Upper lobe of left lung (tissue), 6 donors: ENCODE results near the gene KRT4. TPM values are rescaled to one million over a fixed set of nuclear protein-coding genes. Genes with fewer than 3 reads are reported as not detected.

ENCODE experiments used
- ATAC-seq, 2 donors: fragments of 200-7000 bp; cut with Tn5 transposase; one replicate each; pipeline ENCODE4 v1.9.1; 2022; ENCODE audit warnings: mild to moderate bottlenecking in 2 of 2, moderate library complexity in 2 of 2; ENCODE audit not compliant: low FRiP score in 2 of 2
- DNase-seq, 2 donors: peaks; one replicate each; pipeline ENCODE4 v3.0.0-alpha.2; 2019 to 2020
- H3K27ac ChIP-seq, 4 donors: fragments of 200-600 bp; sonication (generic); one replicate each; pipeline ENCODE4 v1.5.1; 2016 to 2019
- H3K27me3 ChIP-seq, 4 donors: fragments of 200-600 bp; sonication (generic); one replicate each; pipeline ENCODE4 v1.5.1; 2017 to 2019
- H3K36me3 ChIP-seq, 4 donors: fragments of 200-600 bp; sonication (generic); one replicate each; pipeline ENCODE4 v1.5.1; 2016 to 2019
- H3K4me1 ChIP-seq, 4 donors: fragments of 200-600 bp; sonication (generic); one replicate each; pipeline ENCODE4 v1.5.1; 2018 to 2019
- H3K4me3 ChIP-seq, 4 donors: fragments of 200-600 bp; sonication (generic); one replicate each; pipeline ENCODE4 v1.5.1; 2017 to 2019; ENCODE audit warnings: mild to moderate bottlenecking in 2 of 4, moderate library complexity in 1 of 4
- H3K9me3 ChIP-seq, 4 donors: fragments of 200-600 bp; sonication (generic); one replicate each; pipeline ENCODE4 v1.5.1; 2018 to 2019
- EP300 ChIP-seq, 4 donors: sonication (generic); formaldehyde crosslinking; IDR thresholded peaks; one replicate each; pipeline ENCODE4 v1.5.1; 2017; ENCODE audit warnings: antibody characterized with exemption in 4 of 4, control low read depth in 2 of 4
- POLR2A ChIP-seq, 4 donors: fragments of 450-650 bp; IDR thresholded peaks; one replicate each; pipeline ENCODE4 v1.5.1; 2016 to 2017; ENCODE audit warnings: antibody characterized with exemption in 4 of 4, mild to moderate bottlenecking in 2 of 4
- POLR2AphosphoS5 ChIP-seq, 2 donors: sonication (generic); formaldehyde crosslinking; IDR thresholded peaks; one replicate each; pipeline ENCODE4 v1.5.1; 2017; ENCODE audit warnings: antibody characterized with exemption in 2 of 2
- WGBS, 2 donors: methylation state at CpG; one replicate each; pipeline ENCODE4 v1.1.5; 2017 to 2018; 5-methylcytosine and 5-hydroxymethylcytosine counted together
- total RNA-seq, 6 donors: library from RNA; depleted of rRNA in 4 of 6; stranded (reverse); fragments of >200 nt in 4 of 6; gene quantifications; one replicate each; pipeline versions ENCODE4 v1.1.0 to v1.2.1, GENCODE V29; 2016 to 2021
- TF ChIP-seq, protein P1 (sequence below), 6 experiments: fragments of 450-650 bp in 4 of 6; fragments of 200-600 bp in 2 of 6; sonication (generic) in 2 of 6; IDR thresholded peaks; one replicate each; pipeline ENCODE4 v1.5.1; 2016 to 2019; ENCODE audit warnings: antibody characterized with exemption in 6 of 6
- donor health status: DM: no; HTN: no; CAD: no; lungs with moderate emphysema.
- donor health status: DM: no; HTN: yes; CAD: no; lungs with severe emphysema.

KRT4 gene
- total RNA-seq, 6 donors from 2014 or later, result 2.1 to 36.1 (median 15.1) TPM

DNA sequence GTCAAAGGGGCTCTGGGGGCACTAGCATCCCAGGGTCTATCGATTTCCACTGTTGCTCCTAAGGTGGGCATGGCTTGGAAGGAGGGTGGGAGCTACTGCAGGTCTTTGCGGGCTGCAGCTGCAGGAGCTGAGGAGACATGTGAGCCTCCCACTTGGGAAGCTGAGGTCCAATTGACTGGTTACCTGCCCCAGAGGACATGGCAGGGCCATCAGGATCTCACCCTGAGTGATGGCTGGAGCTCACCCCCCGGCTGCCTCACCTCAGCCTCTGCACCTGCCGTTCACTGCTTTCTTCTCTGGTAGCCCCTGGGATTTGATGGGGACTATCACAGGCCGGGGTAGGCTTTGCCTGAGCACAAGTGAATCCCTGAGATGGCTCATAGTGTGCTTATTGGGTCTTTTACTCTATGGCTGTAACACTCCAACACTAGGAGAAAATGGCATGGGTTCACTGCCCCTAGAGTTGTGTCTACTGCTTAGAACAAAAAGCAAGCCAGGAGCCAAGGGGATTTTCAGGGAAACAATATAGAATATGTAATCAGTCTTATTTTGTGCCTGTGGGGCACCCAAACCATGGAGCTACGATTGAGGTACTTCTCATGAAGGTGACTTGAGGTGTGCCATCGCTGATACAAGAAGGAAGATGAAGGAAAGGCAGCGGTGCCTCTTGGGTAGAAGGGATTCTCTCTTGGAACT, 3.2 kb upstream of the KRT4 start:
- DNase-seq, result no peak
- H3K27me3 ChIP-seq, result no peaks in the 10 kb centered on the region

DNA sequence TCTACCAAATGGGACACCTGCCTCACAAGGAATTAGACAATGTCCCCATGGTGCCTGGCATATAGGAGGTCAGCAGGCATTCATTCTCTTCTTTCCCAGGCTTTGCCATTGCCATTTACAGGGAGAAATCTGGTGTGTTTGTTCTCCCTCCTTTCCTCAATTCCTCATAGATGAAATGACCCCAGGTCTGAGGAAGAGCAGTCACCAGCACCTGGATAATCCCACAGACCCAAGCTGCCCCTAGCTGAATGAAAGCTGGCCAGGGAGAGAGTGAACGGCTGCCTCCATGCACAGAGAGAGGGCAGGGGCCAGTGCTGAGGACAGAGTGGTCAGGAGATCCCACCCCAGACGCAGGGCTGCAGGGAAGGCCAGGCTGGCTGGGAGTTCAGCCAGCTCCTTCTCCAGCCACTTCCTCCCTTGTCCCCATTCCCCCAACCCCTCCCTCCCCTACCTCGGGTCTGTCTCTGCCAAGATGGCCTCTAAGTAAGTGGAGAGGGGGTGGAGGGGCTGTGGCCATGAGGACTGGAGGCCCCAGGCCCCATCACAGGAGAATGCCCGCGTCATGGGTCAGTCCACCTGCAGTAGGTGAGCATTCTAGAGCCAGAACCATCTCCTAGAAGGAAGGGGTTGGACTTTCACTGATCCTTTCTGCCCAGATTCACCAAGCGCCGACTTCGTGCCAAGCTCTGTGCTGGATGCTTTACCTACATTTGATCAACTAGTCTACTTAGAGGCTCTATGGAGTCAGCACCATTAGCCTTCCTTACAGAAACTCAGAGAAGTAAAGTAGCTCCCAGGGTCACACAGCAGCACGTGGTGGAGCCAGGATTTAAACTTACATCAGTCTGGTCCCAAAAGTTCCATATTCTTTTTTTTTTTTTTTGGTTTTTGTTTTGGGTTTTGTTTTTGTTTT, 2.0 kb upstream of the KRT4 start:
- WGBS, 2 donors, result 66 to 67% methylated on average over 6 to 9 of the region's 9 CpGs
- no peak overlapping the region for H3K27ac ChIP-seq
- no peak for DNase-seq
- no peaks in the 10 kb centered on the region for H3K36me3 ChIP-seq
- peaks cover 3 to 25% (median 18%) of the 10 kb centered on the region in 4 donors for H3K4me1 ChIP-seq
- ATAC-seq, result no peak
- H3K9me3 ChIP-seq, result no peaks in the 10 kb centered on the region
- H3K4me3 ChIP-seq, result no peak overlapping the region
- H3K27me3 ChIP-seq, result no peaks in the 10 kb centered on the region
- no peak for TF ChIP-seq EP300 (IDR thresholded peaks at IDR 0.05)
- no peak for TF ChIP-seq POLR2AphosphoS5 (IDR thresholded peaks at IDR 0.05)
- no peak for TF ChIP-seq POLR2A (IDR thresholded peaks at IDR 0.05)
- TF ChIP-seq, protein P1, sequence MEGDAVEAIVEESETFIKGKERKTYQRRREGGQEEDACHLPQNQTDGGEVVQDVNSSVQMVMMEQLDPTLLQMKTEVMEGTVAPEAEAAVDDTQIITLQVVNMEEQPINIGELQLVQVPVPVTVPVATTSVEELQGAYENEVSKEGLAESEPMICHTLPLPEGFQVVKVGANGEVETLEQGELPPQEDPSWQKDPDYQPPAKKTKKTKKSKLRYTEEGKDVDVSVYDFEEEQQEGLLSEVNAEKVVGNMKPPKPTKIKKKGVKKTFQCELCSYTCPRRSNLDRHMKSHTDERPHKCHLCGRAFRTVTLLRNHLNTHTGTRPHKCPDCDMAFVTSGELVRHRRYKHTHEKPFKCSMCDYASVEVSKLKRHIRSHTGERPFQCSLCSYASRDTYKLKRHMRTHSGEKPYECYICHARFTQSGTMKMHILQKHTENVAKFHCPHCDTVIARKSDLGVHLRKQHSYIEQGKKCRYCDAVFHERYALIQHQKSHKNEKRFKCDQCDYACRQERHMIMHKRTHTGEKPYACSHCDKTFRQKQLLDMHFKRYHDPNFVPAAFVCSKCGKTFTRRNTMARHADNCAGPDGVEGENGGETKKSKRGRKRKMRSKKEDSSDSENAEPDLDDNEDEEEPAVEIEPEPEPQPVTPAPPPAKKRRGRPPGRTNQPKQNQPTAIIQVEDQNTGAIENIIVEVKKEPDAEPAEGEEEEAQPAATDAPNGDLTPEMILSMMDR (IDR thresholded peaks at IDR 0.05), result no peak

More for the DNA sequence above, 3.2 kb upstream of the KRT4 start:
- H3K4me3 ChIP-seq, result no peak overlapping the region
- no peak for TF ChIP-seq EP300 (IDR thresholded peaks at IDR 0.05)
- TF ChIP-seq, protein P1 (IDR thresholded peaks at IDR 0.05), result no peak
- TF ChIP-seq POLR2AphosphoS5 (IDR thresholded peaks at IDR 0.05), result no peak
- TF ChIP-seq POLR2A (IDR thresholded peaks at IDR 0.05), result no peak
- H3K4me1 ChIP-seq, result peaks cover 3 to 25% (median 20%) of the 10 kb centered on the region in 4 donors
- WGBS, 2 donors, result 85% methylated on average over 3 to 8 of the region's 8 CpGs
- no peaks in the 10 kb centered on the region for H3K36me3 ChIP-seq
- ATAC-seq, result no peak
- no peak overlapping the region for H3K27ac ChIP-seq
- H3K9me3 ChIP-seq, result no peaks in the 10 kb centered on the region

GRCh38 chr12:52815161-52815560, 1.2 kb upstream of the KRT4 start:
- ATAC-seq, result no peak
- peaks cover 3 to 25% (median 18%) of the 10 kb centered on the region in 4 donors for H3K4me1 ChIP-seq
- H3K27ac ChIP-seq, result no peak overlapping the region

GRCh38 chr12:52814710-52815155, 817 bp upstream of the KRT4 start:
- WGBS, 2 donors, result 57 to 65% methylated on average over 4 of the region's 4 CpGs
- ATAC-seq (peak in 1 of 2 donors; percentile 15), DNase-seq (no peak)
- no peak overlapping the region for H3K4me3 ChIP-seq
- H3K9me3 ChIP-seq, result no peaks in the 10 kb centered on the region
- no peaks in the 10 kb centered on the region for H3K36me3 ChIP-seq
- no peak overlapping the region for H3K27ac ChIP-seq
- peaks cover 3 to 25% (median 18%) of the 10 kb centered on the region in 4 donors for H3K4me1 ChIP-seq
- H3K27me3 ChIP-seq, result peaks cover 0 to 5% (median 0%) of the 10 kb centered on the region in 4 donors
- TF ChIP-seq, protein P1 (IDR thresholded peaks at IDR 0.05), result no peak
- TF ChIP-seq POLR2AphosphoS5 (IDR thresholded peaks at IDR 0.05) (no peak), EP300 (IDR thresholded peaks at IDR 0.05) (no peak), POLR2A (IDR thresholded peaks at IDR 0.05) (no peak)

More at GRCh38 chr12:52815161-52815560, 1.2 kb upstream of the KRT4 start:
- WGBS, 2 donors, result 91 to 96% methylated on average over 4 of the region's 4 CpGs
- TF ChIP-seq POLR2AphosphoS5 (IDR thresholded peaks at IDR 0.05) (no peak), POLR2A (IDR thresholded peaks at IDR 0.05) (no peak), EP300 (IDR thresholded peaks at IDR 0.05) (no peak)
- TF ChIP-seq, protein P1 (IDR thresholded peaks at IDR 0.05), result no peak
- Histone ChIP-seq H3K9me3 (no peaks in the 10 kb centered on the region), H3K27me3 (peaks cover 0 to 5% (median 0%) of the 10 kb centered on the region in 4 donors), H3K36me3 (no peaks in the 10 kb centered on the region), H3K4me3 (no peak overlapping the region)
- no peak for DNase-seq
